AG10803 (cell line): ENCODE data around the gene CTNNB1.

Experiments used
- DNase-seq: peaks from one replicate; pipeline ENCODE4 v3.0.0; 2010; ENCODE audit warnings: low read depth
- H3K4me3 ChIP-seq: 2 replicates; pipeline ENCODE4 v1.5.1; 2011; ENCODE audit warnings: mild to moderate bottlenecking, low read length, control low read depth
- TF ChIP-seq, protein P1 (sequence below): conservative IDR thresholded peaks from 2 replicates; pipeline ENCODE4 v1.5.1; 2011; ENCODE audit warnings: mild to moderate bottlenecking, low read length, control low read depth, inconsistent platforms

Gene CTNNB1

DNA sequence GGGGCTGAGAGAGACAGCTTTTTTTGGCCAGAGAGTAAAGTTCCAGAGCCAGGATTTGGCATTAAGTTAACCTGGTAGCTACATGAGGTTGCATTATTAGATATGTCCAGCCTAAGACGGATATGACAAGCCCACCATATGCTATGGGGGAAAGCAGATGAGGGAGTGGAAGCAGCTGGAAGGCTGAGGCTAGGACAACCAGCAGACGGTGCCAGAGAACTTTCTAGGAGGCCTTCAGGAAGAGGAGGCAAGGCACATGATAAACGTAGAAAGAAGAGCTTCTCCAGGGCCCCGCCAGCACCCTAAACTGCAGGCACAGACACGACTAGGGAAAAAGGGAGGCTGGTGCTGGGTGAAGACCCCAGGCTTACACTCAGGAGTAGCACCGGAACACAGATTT, 87.0 kb downstream of the CTNNB1 start:
- H3K4me3 ChIP-seq: no peak overlapping the region
- TF ChIP-seq, protein P1, sequence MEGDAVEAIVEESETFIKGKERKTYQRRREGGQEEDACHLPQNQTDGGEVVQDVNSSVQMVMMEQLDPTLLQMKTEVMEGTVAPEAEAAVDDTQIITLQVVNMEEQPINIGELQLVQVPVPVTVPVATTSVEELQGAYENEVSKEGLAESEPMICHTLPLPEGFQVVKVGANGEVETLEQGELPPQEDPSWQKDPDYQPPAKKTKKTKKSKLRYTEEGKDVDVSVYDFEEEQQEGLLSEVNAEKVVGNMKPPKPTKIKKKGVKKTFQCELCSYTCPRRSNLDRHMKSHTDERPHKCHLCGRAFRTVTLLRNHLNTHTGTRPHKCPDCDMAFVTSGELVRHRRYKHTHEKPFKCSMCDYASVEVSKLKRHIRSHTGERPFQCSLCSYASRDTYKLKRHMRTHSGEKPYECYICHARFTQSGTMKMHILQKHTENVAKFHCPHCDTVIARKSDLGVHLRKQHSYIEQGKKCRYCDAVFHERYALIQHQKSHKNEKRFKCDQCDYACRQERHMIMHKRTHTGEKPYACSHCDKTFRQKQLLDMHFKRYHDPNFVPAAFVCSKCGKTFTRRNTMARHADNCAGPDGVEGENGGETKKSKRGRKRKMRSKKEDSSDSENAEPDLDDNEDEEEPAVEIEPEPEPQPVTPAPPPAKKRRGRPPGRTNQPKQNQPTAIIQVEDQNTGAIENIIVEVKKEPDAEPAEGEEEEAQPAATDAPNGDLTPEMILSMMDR: 0 out of 2 replicates have a peak, but pooled peaks have one; percentile 13
- DNase-seq: no peak

DNA sequence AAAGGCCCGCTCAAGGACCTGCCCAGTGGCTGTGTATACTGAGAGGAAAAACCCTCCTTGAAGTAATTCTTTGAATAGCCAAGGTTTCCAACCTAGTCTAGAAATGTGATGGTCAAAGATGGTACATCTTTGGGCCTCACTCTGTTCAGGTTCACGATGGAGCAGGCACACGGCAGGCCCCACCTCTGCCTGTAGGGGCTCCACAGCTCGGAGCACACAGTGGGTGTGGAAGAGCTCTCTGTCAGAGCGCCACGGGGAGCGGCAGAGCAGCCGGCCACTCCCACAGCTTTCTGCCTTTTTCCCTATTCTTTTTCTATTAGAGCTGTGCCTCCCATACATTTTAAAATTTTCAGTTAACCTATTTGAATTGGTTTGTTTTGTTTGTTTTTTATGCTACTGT, 89.5 kb downstream of the CTNNB1 start:
- no peak for DNase-seq
- TF ChIP-seq, protein P1: no peak
- H3K4me3 ChIP-seq: no peak overlapping the region
